Fibroblast of pulmonary artery (primary cell): ENCODE results near the gene OR10A2.
"Not testable (repeated sequence)": the region's sequence is repeated elsewhere in the genome, so short reads cannot be mapped to it uniquely, and the experiment has no call there.

Source experiments
- DNase-seq: peaks from one replicate; pipeline ENCODE4 v3.0.0-alpha.2; 2010; ENCODE audit warnings: low read depth
- H3K4me3 ChIP-seq: replicated peaks from 2 replicates; pipeline ENCODE4 v1.5.1; 2011; ENCODE audit warnings: low read depth, mild to moderate bottlenecking, control low read depth, low read length, moderate library complexity
- CTCF ChIP-seq: IDR thresholded peaks from 2 replicates; pipeline ENCODE4 v1.5.1; 2011; ENCODE audit warnings: mild to moderate bottlenecking, control low read depth, low read length, inconsistent platforms; ENCODE audit errors: missing control alignments

Gene OR10A2

GRCh38 chr11:6882751-6883150, 19.9 kb downstream of the OR10A2 start:
- no peak for TF ChIP-seq CTCF
- no peak for DNase-seq
- no peak overlapping the region for H3K4me3 ChIP-seq

- not testable (repeated sequence) for DNase-seq, H3K4me3 ChIP-seq
These were observed 24.9 kb downstream of the OR10A2 start for GRCh38 chr11:6887711-6888110.

- no peak for TF ChIP-seq CTCF
- no peak for DNase-seq
- no peak overlapping the region for H3K4me3 ChIP-seq
These were observed 26.0 kb downstream of the OR10A2 start for GRCh38 chr11:6888830-6889229.

- DNase-seq = no peak
- no peak for TF ChIP-seq CTCF
- H3K4me3 ChIP-seq = no peak overlapping the region
These were observed 27.0 kb downstream of the OR10A2 start for GRCh38 chr11:6889835-6890234.

- TF ChIP-seq CTCF = no peak
- no peak within 1 kb of the TSS for H3K4me3 ChIP-seq
- DNase-seq = no peak
These were observed 29.5 kb downstream of the OR10A2 start, which contains the start of gene OR2D2 for GRCh38 chr11:6892400-6892799. TSS of gene OR2D2 (minus strand) at chr11:6892500. CDS start at chr11:6892500, 0 bp downstream.

- no peak overlapping the region for H3K4me3 ChIP-seq
- no peak for DNase-seq
- no peak for TF ChIP-seq CTCF
These were observed 31.2 kb downstream of the OR10A2 start for GRCh38 chr11:6894097-6894496.

- no peak for TF ChIP-seq CTCF
- DNase-seq = no peak
These were observed 32.2 kb downstream of the OR10A2 start for GRCh38 chr11:6895010-6895409.

GRCh38 chr11:6898911-6899310, 36.1 kb downstream of the OR10A2 start:
- no peak for TF ChIP-seq CTCF
- no peak overlapping the region for H3K4me3 ChIP-seq
- no peak for DNase-seq

More at GRCh38 chr11:6895010-6895409, 32.2 kb downstream of the OR10A2 start:
- no peak overlapping the region for H3K4me3 ChIP-seq
